ENCODE data around the gene TAGLN3. TPM values are rescaled to one million over a fixed set of nuclear protein-coding genes. Genes with fewer than 3 reads are reported as not detected.

The TAGLN3 gene
- polyA plus RNA-seq, 1 of the 3 experiments (the other 2 are of a cell fraction): 19.6 TPM

DNA sequence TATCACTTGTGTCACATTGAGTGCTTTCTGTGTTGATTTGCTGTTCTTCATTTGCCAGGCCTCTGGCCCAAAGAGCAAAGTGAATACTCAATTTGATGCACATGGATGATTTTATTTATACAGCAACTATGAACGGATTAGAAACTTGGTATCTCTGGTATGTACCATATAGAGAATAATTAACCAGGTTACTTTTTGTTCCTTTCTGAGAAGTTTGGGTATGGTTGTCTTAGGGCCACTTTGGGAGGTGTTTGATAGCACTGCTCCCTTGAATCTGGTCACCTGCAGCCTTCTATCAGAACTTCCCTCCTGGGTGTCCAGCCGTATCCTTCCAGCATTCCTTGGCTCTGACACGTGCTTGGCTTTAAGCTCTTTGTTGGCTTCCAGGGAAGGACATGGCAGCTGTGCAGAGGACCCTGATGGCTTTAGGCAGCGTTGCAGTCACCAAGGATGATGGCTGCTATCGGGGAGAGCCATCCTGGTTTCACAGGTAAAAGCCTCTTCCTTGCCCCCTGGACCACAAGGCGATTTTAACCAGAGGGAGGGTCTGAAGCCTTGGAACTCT lies 12.7 kb downstream of the TAGLN3 start:
- Histone ChIP-seq H3F3A (replicated peaks; ENCODE audit: insufficient read depth) (no peaks in the 10 kb centered on the region), H3K4me1 (ENCODE audit: control insufficient read depth in 1 of 2, insufficient read depth in 2 of 2, low read depth in 1 of 2, low read length in 1 of 2) (peaks cover 12 to 14% of the 10 kb centered on the region in 2 experiments; a peak in 2 of 4 replicates), H3K27ac (ENCODE audit: low read depth in 2 of 2, low read length in 1 of 2) (no peak overlapping the region; a peak in 1 of 4 replicates), H3K4me3 (ENCODE audit: low read depth in 2 of 2, low read length in 1 of 2) (no peak overlapping the region), H3K27me3 (ENCODE audit: insufficient read depth) (no peaks in the 10 kb centered on the region), H3K4me2 (no peak overlapping the region), H3K9ac (no peak overlapping the region), H3K9me2 (no peaks in the 10 kb centered on the region), H4K20me1 (ENCODE audit: insufficient read depth) (no peaks in the 10 kb centered on the region), H3K79me2 (ENCODE audit: insufficient read depth) (no peaks in the 10 kb centered on the region), H3K36me3 (replicated peaks in 1 of 2; ENCODE audit: control insufficient read depth in 1 of 2, insufficient read depth in 2 of 2, low read length in 1 of 2) (peaks cover 0 to 24% of the 10 kb centered on the region in 2 experiments), H2AFZ (ENCODE audit: low read depth) (no peak overlapping the region), H3K9me3 (no peaks in the 10 kb centered on the region)
- no peak for DNase-seq
- ChIA-PET POLR2A (no interaction called here), CTCF (interaction anchor here (1.4 to 7.3 kb wide), 5 partner anchors 10 to 293 kb away, joined by 4 to 90 read pairs (median 14); no protein-coding TSS in a partner anchor)
- no peak for TF ChIP-seq TAF1 (IDR thresholded peaks at IDR 0.05; ENCODE audit: borderline replicate concordance, low read depth, low read length)
- TF ChIP-seq, protein P1, sequence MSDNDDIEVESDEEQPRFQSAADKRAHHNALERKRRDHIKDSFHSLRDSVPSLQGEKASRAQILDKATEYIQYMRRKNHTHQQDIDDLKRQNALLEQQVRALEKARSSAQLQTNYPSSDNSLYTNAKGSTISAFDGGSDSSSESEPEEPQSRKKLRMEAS (IDR thresholded peaks at IDR 0.05; ENCODE audit: low read depth): no peak
- TF ChIP-seq MXI1 (IDR thresholded peaks at IDR 0.05; ENCODE audit: low read depth, low read length): no peak
- TF ChIP-seq, protein P2, sequence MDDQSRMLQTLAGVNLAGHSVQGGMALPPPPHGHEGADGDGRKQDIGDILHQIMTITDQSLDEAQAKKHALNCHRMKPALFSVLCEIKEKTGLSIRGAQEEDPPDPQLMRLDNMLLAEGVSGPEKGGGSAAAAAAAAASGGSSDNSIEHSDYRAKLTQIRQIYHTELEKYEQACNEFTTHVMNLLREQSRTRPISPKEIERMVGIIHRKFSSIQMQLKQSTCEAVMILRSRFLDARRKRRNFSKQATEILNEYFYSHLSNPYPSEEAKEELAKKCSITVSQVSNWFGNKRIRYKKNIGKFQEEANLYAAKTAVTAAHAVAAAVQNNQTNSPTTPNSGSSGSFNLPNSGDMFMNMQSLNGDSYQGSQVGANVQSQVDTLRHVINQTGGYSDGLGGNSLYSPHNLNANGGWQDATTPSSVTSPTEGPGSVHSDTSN (IDR thresholded peaks at IDR 0.05): no peak
- no peak for TF ChIP-seq MEF2A (IDR thresholded peaks at IDR 0.05; ENCODE audit: borderline replicate concordance, low read depth)
- no peak for TF ChIP-seq FOXJ3 (CRISPR knock-in tag; IDR thresholded peaks at IDR 0.05)
- TF ChIP-seq TEAD4 (IDR thresholded peaks at IDR 0.05; ENCODE audit: borderline replicate concordance, insufficient read depth): no peak
- no peak for TF ChIP-seq FOSL2 (IDR thresholded peaks at IDR 0.05; ENCODE audit: borderline replicate concordance, low read depth)
- TF ChIP-seq GABPA (IDR thresholded peaks at IDR 0.05; ENCODE audit: low read depth): no peak
- TF ChIP-seq SIN3A (IDR thresholded peaks at IDR 0.05; ENCODE audit: borderline replicate concordance, low read depth, low read length): no peak
- TF ChIP-seq, protein P3, sequence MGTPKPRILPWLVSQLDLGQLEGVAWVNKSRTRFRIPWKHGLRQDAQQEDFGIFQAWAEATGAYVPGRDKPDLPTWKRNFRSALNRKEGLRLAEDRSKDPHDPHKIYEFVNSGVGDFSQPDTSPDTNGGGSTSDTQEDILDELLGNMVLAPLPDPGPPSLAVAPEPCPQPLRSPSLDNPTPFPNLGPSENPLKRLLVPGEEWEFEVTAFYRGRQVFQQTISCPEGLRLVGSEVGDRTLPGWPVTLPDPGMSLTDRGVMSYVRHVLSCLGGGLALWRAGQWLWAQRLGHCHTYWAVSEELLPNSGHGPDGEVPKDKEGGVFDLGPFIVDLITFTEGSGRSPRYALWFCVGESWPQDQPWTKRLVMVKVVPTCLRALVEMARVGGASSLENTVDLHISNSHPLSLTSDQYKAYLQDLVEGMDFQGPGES (IDR thresholded peaks at IDR 0.05; ENCODE audit: low read depth, low read length): no peak
- no peak for TF ChIP-seq NRF1 (IDR thresholded peaks at IDR 0.05; ENCODE audit: low read depth, low read length)
- no peak for TF ChIP-seq EP300 (IDR thresholded peaks at IDR 0.05; ENCODE audit: borderline replicate concordance in 1 of 2, low read depth in 1 of 2, low read length in 1 of 2)
- 77% methylated on average over 6 of the region's 6 CpGs for WGBS (ENCODE audit: low lambda C conversion rate)

Data from SK-N-SH (cell line).